Kidney (tissue), 14 donors: ENCODE measurements around the gene TMEM132A. TPM values are rescaled to one million over a fixed set of nuclear protein-coding genes. Genes with fewer than 3 reads are reported as not detected.

Source experiments
- DNase-seq, 5 donors: peaks; one replicate each; pipeline ENCODE4 v3.0.0-alpha.2; 2013 to 2020
- FAIRE-seq: peaks from 2 replicates; lab custom pipeline; 2012; peaks lifted over from hg19 to GRCh38; lab: Jason Lieb, UNC
- H3K27ac ChIP-seq, 2 donors: one replicate each; pipeline ENCODE4 v1.7.0; 2013; ENCODE audit warnings: low read depth in 2 of 2, low read length in 2 of 2, inconsistent platforms in 1 of 2
- H3K27me3 ChIP-seq: one replicate; pipeline ENCODE4 v1.7.1; 2013; ENCODE audit warnings: low read length, inconsistent platforms; ENCODE audit not compliant: control insufficient read depth, insufficient read depth
- H3K36me3 ChIP-seq, 3 donors: one replicate each; pipeline versions ENCODE4 v1.7.0 to v1.7.1; 2013; ENCODE audit warnings: low read length in 3 of 3, control low read depth in 1 of 3, inconsistent platforms in 1 of 3; ENCODE audit not compliant: insufficient read depth in 3 of 3, control insufficient read depth in 2 of 3
- H3K4me1 ChIP-seq, 3 donors: one replicate each; pipeline versions ENCODE4 v1.7.0 to v1.7.1; 2013; ENCODE audit warnings: low read length in 3 of 3, inconsistent platforms in 1 of 3, low read depth in 1 of 3; ENCODE audit not compliant: control insufficient read depth in 2 of 3, insufficient read depth in 2 of 3
- H3K4me3 ChIP-seq, 3 donors: one replicate each; pipeline versions ENCODE4 v1.7.0 to v1.8.1; 2013; ENCODE audit warnings: low read length in 3 of 3, control low read depth in 1 of 3, inconsistent platforms in 1 of 3
- H3K9ac ChIP-seq, 3 donors: one replicate each; pipeline versions ENCODE4 v1.7.0 to v1.7.1; 2013; ENCODE audit warnings: low read length in 3 of 3, control low read depth in 1 of 3, inconsistent platforms in 1 of 3
- H3K9me3 ChIP-seq, 3 donors: one replicate each; pipeline versions ENCODE4 v1.7.0 to v1.7.1; 2013; ENCODE audit warnings: low read length in 3 of 3, control low read depth in 1 of 3, inconsistent platforms in 1 of 3; ENCODE audit not compliant: control insufficient read depth in 2 of 3, insufficient read depth in 1 of 3
- intact Hi-C: fragments of 100-400 bp; cut with DNase I; formaldehyde crosslinking; loops from one replicate; pipeline ENCODE4 v1.11.1; 2022
- polyA plus RNA-seq: library from polyadenylated mRNA; stranded (reverse); fragments of 350-450 nt; fragmentation: Illumina TruSeq; extraction: RNeasy Lipid Tissue Mini Kit (QIAGEN cat#74804); gene quantifications from one replicate; pipeline ENCODE4 v1.2.3, GENCODE V29; 2014; ENCODE audit warnings: low read depth, low replicate concordance; ENCODE audit not compliant: insufficient read depth
- total RNA-seq: library from RNA; stranded (reverse); fragmentation: NEBNext Ultra II Directional; extraction: Animal tissue kit (Norgen Biotek cat#: 25700); gene quantifications from one replicate; pipeline ENCODE4 v1.2.1, GENCODE V29; 2021
- TF ChIP-seq, protein P1 (sequence below): IDR thresholded peaks from 3 replicates; pipeline ENCODE4 v1.5.1; 2012; ENCODE audit warnings: mild to moderate bottlenecking, moderate library complexity, borderline replicate concordance; ENCODE audit not compliant: insufficient read depth; ENCODE audit errors: extremely low read depth
- donor health status: control.
- donor health status: control.
- donor health status: control.
- donor health status: control.
- donor health status: control.
- donor health status: DM: yes; HTN: yes; CAD: no.
- donor health status: Normal renal cell carcinoma (clear cell type).

Gene TMEM132A
- total and polyA plus RNA-seq, 2 donors from 2014 or later, result 17.2 to 19.1 TPM

DNA sequence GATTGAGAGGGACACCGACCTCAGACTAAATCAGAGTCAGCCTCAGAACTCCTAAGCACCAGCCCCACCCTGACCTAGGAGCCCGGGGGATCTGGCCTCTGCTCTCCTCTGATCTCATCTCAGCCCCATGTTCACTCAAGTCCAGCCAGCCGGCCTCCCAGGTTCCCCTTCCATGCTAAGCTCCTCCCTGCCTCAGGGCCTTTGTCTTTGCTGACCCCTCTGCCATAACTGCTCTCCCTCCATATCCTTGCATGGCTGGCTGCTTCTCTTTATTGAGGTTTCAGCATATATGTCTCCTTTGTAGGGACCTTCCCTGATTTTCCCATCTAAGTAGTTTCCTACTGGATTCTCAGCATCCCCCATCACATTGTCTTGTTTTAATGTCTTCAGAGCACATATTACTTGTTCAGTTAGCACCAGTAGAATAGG lies 28.5 kb downstream of the TMEM132A start:
- intact Hi-C loops, result no loop called here
- H3K27ac ChIP-seq, result peak overlapping the region in 1 of 2 donors; percentile 87
- H3K9ac ChIP-seq, result peak overlapping the region in 1 of 3 donors; percentile 73
- TF ChIP-seq, protein P1, sequence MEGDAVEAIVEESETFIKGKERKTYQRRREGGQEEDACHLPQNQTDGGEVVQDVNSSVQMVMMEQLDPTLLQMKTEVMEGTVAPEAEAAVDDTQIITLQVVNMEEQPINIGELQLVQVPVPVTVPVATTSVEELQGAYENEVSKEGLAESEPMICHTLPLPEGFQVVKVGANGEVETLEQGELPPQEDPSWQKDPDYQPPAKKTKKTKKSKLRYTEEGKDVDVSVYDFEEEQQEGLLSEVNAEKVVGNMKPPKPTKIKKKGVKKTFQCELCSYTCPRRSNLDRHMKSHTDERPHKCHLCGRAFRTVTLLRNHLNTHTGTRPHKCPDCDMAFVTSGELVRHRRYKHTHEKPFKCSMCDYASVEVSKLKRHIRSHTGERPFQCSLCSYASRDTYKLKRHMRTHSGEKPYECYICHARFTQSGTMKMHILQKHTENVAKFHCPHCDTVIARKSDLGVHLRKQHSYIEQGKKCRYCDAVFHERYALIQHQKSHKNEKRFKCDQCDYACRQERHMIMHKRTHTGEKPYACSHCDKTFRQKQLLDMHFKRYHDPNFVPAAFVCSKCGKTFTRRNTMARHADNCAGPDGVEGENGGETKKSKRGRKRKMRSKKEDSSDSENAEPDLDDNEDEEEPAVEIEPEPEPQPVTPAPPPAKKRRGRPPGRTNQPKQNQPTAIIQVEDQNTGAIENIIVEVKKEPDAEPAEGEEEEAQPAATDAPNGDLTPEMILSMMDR, result no peak
- no peak for FAIRE-seq
- no peaks in the 10 kb centered on the region for H3K9me3 ChIP-seq
- H3K27me3 ChIP-seq, result no peaks in the 10 kb centered on the region
- peak overlapping the region in 1 of 3 donors; percentile 62 for H3K4me3 ChIP-seq
- DNase-seq, result no peak
- H3K36me3 ChIP-seq, result no peaks in the 10 kb centered on the region
- H3K4me1 ChIP-seq, result peaks cover 0 to 2% (median 0%) of the 10 kb centered on the region in 3 donors

DNA sequence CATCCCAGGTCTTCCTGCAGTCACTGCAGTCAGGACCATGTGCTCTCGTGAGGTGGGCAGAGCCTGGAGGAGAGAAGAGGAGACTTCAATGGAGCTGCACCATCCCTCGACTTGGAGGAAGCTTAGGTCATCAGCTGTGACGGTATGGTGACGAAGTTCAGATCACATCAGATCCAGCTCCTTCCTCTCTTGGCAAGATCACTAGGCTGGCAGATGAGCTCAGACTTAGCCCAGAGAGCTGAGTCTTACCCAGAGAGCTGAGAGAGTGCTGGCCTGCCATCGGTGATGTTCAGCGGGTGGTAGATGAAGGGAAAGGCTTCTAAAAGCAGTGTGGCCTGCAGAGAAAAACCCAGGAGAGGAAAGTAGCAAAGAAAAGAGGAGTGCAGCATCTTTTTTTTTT lies 29.5 kb downstream of the TMEM132A start:
- DNase-seq (peak in 1 of 5 donors; percentile 26), FAIRE-seq (no peak)
- TF ChIP-seq, protein P1, result no peak
- Histone ChIP-seq H3K9me3 (no peaks in the 10 kb centered on the region), H3K27me3 (no peaks in the 10 kb centered on the region), H3K36me3 (no peaks in the 10 kb centered on the region), H3K4me3 (no peak overlapping the region), H3K27ac (no peak overlapping the region), H3K4me1 (peaks cover 0 to 2% (median 0%) of the 10 kb centered on the region in 3 donors), H3K9ac (no peak overlapping the region)
- intact Hi-C loops, result no loop called here

DNA sequence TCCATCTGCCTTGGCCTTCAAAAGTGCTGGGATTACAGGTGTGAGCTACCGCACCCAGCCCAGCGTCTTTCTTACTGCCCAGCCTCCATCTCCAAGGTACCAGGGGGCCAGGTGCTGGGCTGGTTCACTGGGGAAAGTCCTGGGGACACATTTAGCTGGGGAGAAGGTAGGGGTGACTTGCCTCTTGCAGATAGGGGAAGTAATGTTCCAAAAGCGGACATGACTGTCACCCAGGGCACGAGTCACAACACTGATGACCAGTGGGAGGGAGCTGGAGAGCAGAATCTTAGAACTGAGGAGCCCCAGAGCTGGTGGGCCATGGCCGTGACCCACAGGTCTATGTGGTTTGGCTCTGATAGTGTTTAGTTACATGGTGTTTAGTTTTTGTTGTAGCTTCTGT lies 30.2 kb downstream of the TMEM132A start:
- no peaks in the 10 kb centered on the region for H3K27me3 ChIP-seq
- H3K9me3 ChIP-seq, result no peaks in the 10 kb centered on the region
- H3K36me3 ChIP-seq, result no peaks in the 10 kb centered on the region
- FAIRE-seq, result no peak
- H3K27ac ChIP-seq, result no peak overlapping the region
- H3K4me3 ChIP-seq, result no peak overlapping the region
- H3K4me1 ChIP-seq, result peaks cover 0 to 2% (median 0%) of the 10 kb centered on the region in 3 donors
- intact Hi-C loops, result no loop called here
- no peak for DNase-seq
- TF ChIP-seq, protein P1, result no peak
- no peak overlapping the region for H3K9ac ChIP-seq

DNA sequence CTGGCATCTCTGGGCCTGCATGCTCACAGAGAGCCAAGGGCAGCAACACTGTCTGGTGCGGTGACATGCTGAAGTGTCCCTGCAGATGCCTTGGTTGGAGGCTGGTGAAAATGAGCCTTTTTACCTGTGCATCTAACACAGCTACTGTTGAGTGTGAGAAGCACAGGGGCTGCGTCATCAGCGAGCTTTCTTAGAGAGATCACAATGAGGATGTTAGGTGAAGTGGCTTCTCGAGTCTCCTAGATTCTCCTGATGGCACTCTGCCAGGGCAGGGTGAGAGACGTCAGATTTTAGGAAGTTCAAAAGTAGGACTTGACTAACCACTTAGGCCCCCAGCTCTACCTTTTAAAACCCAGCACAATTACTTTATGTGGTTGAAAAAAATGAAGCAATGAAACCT lies 31.3 kb downstream of the TMEM132A start:
- no peaks in the 10 kb centered on the region for H3K4me1 ChIP-seq
- no peak overlapping the region for H3K4me3 ChIP-seq
- DNase-seq, result no peak
- H3K9ac ChIP-seq, result no peak overlapping the region
- no peak for FAIRE-seq
- intact Hi-C loops, result no loop called here
- no peaks in the 10 kb centered on the region for H3K36me3 ChIP-seq
- TF ChIP-seq, protein P1, result no peak
- no peaks in the 10 kb centered on the region for H3K9me3 ChIP-seq
- H3K27ac ChIP-seq, result no peak overlapping the region
- H3K27me3 ChIP-seq, result no peaks in the 10 kb centered on the region
